GM18951 (cell line): ENCODE data around the gene F10.

Experiments
- POLR2A ChIP-seq: IDR thresholded peaks from 4 replicates; pipeline ENCODE4 v1.6.1; 2011; ENCODE audit warnings: mild to moderate bottlenecking; ENCODE audit not compliant: insufficient read length, insufficient read depth; ENCODE audit errors: extremely low read depth
- in situ Hi-C: fragments of 300-500 bp; cut with MboI; formaldehyde crosslinking; loops from one replicate; pipeline ENCODE4 v1.12.0; 2022; ENCODE audit warnings: low sequenced_read_pairs, mixed read lengths, inconsistent platforms; ENCODE audit not compliant: unreplicated experiment

The F10 gene

DNA sequence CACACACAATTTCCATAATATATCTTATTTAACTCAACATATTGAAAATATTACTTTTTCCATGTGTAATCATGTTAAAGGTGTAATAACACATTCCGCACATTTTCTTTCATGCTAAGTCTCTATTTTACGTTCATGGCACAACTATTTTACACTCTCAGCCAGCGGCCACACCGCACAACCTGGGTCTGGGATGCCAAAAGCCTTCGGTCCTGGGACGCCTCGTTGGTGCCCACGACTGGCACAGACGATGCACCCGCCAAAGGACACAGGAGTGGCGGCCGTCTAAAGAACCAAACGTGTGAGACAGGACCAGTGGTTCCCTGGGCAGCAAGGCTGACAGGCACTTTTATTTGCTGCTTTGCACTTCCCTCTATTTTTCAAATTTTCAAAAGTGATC lies 25.8 kb downstream of the F10 start:
- no peak for TF ChIP-seq POLR2A
- in situ Hi-C loops, result no loop called here

DNA sequence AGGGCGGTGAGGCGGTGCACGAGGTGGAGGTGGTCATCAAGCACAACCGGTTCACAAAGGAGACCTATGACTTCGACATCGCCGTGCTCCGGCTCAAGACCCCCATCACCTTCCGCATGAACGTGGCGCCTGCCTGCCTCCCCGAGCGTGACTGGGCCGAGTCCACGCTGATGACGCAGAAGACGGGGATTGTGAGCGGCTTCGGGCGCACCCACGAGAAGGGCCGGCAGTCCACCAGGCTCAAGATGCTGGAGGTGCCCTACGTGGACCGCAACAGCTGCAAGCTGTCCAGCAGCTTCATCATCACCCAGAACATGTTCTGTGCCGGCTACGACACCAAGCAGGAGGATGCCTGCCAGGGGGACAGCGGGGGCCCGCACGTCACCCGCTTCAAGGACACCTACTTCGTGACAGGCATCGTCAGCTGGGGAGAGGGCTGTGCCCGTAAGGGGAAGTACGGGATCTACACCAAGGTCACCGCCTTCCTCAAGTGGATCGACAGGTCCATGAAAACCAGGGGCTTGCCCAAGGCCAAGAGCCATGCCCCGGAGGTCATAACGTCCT lies 26.4 kb downstream of the F10 start:
- in situ Hi-C loops, result no loop called here
- no peak for TF ChIP-seq POLR2A

GRCh38 chr13:113149711-113150549 lies 27.3 kb downstream of the F10 start:
- in situ Hi-C loops, result no loop called here
- TF ChIP-seq POLR2A, result no peak

DNA sequence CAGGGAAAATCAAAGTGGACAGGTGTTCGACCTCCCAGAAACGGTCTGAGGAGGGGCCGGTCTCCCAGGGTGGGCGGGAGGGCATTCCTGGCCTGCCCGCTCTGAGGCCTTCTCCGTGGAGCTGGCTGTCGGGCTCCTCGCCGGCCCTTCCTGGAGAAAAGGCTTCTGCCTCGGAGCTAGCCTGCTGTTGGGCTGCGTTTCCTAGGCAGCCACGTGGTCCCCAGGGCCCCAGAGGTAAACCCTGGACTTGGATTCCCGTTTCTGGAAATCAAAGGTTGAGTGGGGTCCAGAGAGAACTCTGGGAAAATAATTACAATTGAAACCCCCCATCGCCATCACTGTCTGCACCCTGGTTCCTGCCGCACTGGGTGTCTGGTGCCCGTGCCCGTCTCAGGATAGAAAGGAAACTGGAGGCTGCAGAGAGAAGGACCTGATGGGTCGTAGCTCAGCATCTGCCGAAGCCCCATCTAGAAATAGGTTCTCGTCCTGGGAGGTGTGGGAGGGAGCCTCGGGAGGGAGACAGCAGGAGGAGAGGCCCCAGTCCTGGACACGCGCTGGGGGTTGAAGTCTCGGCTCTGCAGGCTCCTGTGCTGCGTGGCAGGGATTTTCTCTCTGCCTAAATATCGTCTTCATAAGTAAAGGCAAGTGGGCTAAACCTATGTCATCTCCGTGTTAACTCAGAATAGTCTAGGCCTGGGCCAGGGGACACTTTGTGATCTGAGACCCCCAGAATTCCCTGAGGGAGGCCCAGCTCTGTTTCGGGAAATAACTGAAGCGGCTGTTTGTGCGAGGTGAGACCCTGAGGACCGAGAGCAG lies 28.2 kb downstream of the F10 start:
- in situ Hi-C loops, result no loop called here
- no peak for TF ChIP-seq POLR2A

DNA sequence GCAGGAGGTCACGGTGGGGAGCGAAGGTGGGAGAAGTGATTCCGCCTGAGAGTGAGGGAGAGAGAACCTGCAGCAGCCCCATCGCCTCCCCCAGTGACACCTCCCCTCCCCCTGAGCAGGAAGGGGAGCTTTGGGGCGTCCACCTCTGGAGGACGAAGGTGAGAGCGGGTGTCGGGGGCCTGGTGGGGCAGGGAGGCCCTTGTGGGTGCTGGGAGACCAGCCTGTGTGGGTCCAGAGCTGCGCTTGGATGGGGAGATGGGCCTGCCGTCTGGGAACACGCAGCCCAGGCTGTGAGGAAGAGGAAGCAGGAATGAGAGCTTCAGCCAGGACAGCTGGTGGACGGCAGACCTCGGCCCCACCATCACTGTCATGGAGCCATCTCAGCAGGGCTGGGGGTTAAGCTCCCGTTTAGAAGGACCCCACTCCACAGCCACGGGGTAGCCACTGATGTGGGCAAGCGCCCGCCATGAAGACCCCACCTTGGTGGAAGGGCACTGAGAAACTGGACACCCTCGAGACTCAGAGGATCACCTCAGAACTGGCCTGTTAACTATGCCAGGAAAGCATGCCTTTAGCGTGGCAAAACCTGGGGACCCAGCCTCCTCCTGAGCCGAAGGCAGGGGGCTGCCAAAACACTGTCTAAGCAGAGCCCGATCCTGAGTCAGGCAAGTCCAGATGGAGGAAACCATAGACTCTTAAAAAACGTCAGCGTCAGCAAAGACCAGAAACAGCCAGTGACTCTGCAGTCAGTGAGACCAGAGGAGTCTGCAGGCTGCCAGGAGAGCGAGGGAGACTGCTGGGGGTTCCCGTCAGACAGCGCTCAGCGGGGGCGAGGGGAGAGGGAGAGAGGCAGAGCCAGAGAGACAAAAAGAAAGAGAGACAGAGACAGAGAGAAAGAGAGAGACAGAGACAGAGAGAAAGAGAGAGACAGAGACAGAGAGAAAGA lies 29.4 kb downstream of the F10 start:
- no peak for TF ChIP-seq POLR2A
- in situ Hi-C loops, result no loop called here

- in situ Hi-C loops, result no loop called here
- no peak for TF ChIP-seq POLR2A
Observed at GRCh38 chr13:113152691-113152983, 30.0 kb downstream of the F10 start.

DNA sequence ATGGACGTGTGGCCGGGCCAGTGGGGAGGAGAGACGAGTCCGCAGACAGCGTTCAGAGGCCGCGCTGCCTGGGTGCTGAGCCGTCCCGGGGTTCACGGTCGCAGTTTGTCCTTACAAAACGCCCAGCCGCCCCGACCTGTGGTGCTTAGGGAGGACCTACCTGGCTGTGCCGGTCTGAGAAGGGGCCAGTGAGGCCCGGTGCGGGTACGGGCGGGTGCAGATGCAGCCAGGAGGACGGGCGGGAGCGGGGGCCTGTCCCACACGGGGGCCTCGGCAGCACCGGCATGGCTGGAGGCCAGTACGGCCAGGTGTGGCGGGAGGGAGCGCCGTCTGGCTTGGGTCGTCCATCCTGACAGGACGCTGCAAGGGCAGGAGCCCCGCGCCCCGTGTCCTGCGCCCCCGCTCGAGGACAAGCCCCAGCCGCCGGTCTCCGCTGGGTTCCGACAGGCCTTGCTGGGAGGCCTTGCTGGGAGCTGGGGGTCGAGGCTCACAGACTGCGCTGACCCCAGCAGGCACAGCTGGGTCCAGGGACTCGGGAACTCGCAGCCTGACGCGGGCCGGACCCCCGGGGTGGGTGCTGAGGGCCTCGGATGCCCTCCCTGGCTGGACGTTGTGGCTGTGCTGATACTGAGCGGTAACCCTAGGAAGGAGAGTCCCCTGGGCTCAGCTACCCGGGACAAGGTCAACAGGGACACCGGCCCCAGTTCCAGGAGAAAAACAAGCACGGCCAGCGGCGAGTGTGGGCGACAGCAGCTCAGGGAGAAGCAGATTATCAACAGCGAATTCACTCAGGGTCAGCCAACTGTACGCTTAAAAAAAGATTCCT lies 30.6 kb downstream of the F10 start:
- in situ Hi-C loops, result no loop called here
- no peak for TF ChIP-seq POLR2A

DNA sequence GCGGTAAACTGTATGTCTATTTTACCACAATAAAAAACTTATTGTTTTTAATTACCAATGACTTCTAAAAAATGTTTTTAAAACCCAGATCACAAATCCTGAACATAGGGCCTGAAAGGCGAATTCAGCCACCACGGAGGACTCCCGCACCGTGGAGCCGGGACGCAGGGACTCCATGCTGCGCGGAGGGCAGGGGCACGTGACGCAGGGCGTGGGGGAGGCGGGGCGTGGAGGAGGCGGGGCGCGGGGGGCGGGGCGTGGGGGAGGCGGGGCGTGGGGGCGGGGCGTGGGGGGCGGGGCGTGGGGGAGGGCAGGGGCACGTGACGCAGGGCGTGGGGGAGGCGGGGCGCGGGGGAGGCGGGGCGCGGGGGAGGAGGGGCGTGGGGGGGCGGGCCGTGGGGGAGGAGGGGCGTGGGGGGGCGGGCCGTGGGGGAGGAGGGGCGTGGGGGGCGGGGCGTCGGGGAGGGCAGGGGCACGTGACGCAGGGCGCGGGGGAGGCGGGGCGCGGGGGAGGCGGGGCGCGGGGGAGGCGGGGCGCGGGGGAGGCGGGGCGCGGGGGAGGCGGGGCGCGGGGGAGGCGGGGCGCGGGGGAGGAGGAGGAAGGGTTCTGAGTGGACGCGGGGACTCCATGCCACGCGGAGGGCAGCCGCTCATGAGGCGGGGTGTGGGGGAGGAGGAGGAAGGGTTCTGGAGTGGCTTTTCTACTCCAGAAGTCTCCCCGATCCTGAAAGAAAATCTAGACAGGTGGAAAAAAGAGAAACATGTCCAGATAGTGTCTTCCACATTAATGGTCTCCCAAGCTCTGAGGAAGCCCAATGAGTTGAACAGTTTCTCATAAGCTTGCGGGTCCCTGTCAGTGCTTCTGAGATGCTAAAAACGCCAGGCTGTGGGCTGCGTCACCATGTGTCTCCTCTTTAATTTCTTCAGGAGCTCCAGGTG lies 31.5 kb downstream of the F10 start:
- in situ Hi-C loops, result no loop called here
- peak; percentile 62 for TF ChIP-seq POLR2A

- in situ Hi-C loops, result no loop called here
- TF ChIP-seq POLR2A, result no peak
Observed at GRCh38 chr13:113155201-113155600, 32.6 kb downstream of the F10 start.

DNA sequence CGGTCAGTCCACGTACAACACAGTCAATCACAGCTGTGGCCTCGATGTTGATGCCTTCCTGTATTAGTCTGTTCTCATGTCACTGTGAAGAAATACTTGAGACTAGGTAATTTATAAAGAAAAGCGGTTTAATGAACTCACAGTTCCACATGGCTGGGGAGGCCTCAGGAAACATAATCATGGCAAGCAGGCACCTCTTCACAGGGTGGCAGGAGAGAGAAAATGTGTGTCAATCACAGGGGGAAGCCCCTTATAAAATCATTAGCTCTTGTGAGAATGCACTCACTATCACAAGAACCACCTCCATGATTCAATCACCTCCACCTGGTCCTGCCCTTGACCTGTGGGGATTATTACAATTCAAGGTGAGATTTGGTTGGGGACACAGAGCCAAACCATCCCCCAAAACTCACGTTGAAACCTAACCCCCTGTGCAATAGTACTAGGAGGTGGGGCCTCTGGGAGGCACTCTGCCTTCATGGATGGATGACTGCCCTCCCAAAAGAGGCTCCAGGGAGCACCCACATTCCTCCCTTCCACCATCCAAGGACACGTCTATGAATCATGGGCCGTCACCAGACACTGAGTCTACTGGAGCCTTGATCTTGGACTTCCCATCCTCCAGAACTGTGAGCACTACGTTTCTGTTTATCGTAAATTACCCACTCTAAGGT lies 33.5 kb downstream of the F10 start:
- TF ChIP-seq POLR2A, result no peak
- in situ Hi-C loops, result no loop called here
